ENCODE measurements around the gene HGS. TPM values are rescaled to one million over a fixed set of nuclear protein-coding genes. Genes with fewer than 3 reads are reported as not detected.

The HGS gene
- total RNA-seq, 1 experiment from 2014 or later, result 160 TPM

GRCh38 chr17:81652906-81653771, 30.7 kb upstream of the HGS start:
- Mint-ChIP-seq H3K36me3 (ENCODE audit: insufficient read depth, unreplicated experiment) (peaks cover 6% of the 10 kb centered on the region), H3K4me3 (ENCODE audit: unreplicated experiment) (no peak overlapping the region), H3K9me3 (ENCODE audit: unreplicated experiment) (no peaks in the 10 kb centered on the region), H3K4me1 (ENCODE audit: insufficient read depth, unreplicated experiment) (peaks cover 7% of the 10 kb centered on the region), H3K27me3 (ENCODE audit: insufficient read depth, unreplicated experiment) (no peaks in the 10 kb centered on the region), H3K27ac (ENCODE audit: low read depth, unreplicated experiment) (no peak overlapping the region)
- TF ChIP-seq, protein P1, sequence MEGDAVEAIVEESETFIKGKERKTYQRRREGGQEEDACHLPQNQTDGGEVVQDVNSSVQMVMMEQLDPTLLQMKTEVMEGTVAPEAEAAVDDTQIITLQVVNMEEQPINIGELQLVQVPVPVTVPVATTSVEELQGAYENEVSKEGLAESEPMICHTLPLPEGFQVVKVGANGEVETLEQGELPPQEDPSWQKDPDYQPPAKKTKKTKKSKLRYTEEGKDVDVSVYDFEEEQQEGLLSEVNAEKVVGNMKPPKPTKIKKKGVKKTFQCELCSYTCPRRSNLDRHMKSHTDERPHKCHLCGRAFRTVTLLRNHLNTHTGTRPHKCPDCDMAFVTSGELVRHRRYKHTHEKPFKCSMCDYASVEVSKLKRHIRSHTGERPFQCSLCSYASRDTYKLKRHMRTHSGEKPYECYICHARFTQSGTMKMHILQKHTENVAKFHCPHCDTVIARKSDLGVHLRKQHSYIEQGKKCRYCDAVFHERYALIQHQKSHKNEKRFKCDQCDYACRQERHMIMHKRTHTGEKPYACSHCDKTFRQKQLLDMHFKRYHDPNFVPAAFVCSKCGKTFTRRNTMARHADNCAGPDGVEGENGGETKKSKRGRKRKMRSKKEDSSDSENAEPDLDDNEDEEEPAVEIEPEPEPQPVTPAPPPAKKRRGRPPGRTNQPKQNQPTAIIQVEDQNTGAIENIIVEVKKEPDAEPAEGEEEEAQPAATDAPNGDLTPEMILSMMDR (IDR thresholded peaks at IDR 0.05; ENCODE audit: unreplicated experiment), result no peak
- DNase-seq (ENCODE audit: unreplicated experiment), result no peak
- ChIA-PET POLR2A (interaction anchor here (1.4 kb wide), 1 partner anchor 13 kb away, joined by 4 read pairs; the partner anchor contains the start of genes CCDC137 and OXLD1), CTCF (no interaction called here)
- intact Hi-C loops (cut with micrococcal nuclease), result no loop called here
- no TSS peak for BruUV-seq (replicated peaks)

DNA sequence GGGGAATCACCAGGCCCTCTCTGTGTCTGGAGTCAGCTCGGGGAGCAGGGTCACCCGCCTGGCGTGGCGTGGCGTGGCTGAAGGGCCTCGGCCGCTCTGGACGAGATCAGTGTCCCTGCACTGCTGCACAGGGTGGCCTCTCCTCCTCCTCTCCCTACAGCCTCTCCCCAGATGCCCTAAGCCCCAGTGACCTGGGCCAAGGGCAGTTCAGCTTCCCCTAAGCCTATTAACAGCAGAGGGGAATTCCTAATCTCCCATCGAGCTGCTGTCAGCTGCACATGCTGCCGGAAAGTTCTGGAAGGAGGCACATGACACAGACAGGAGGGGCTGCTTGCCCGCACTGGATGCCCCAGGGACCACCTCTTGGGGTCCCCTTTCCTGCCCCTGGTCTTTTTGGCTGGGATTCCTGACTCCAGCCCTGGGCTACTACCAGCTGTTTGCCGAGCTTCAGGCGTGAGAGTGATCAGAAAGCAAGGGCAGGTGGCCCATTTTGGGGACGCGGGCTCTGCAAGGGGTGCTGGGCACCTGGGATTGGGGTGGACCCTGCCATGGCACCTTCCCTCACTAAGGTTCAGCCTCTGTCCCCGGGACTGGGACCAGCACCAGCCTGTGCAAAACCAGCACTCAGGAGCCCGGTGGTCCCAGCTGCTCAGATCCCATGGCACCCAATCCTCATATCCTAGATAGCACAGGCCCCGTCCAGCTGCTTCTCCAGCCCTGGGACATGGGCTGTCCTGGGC, 28.3 kb upstream of the HGS start:
- DNase-seq (ENCODE audit: unreplicated experiment), result no peak
- intact Hi-C loops (cut with micrococcal nuclease), result no loop called here
- Mint-ChIP-seq H3K4me3 (ENCODE audit: unreplicated experiment) (no peak overlapping the region), H3K9me3 (ENCODE audit: unreplicated experiment) (no peaks in the 10 kb centered on the region), H3K27ac (ENCODE audit: low read depth, unreplicated experiment) (no peak overlapping the region), H3K36me3 (ENCODE audit: insufficient read depth, unreplicated experiment) (peaks cover 5% of the 10 kb centered on the region), H3K27me3 (ENCODE audit: insufficient read depth, unreplicated experiment) (no peaks in the 10 kb centered on the region), H3K4me1 (ENCODE audit: insufficient read depth, unreplicated experiment) (peaks cover 7% of the 10 kb centered on the region)
- no TSS peak for BruUV-seq (replicated peaks)
- CTCF ChIA-PET, result no interaction called here
- POLR2A ChIA-PET, result interaction anchor here (1.1 kb wide), 2 partner anchors 10 kb away, joined by 3 read pairs; no protein-coding TSS in a partner anchor
- TF ChIP-seq, protein P1 (IDR thresholded peaks at IDR 0.05; ENCODE audit: unreplicated experiment), result no peak

- H3K36me3 Mint-ChIP-seq (ENCODE audit: insufficient read depth, unreplicated experiment), result no peaks in the 10 kb centered on the region
- ChIA-PET CTCF (interaction anchor here (0.8 kb wide), 1 partner anchor 9 kb away, joined by 3 read pairs; no protein-coding TSS in a partner anchor), POLR2A (interaction anchor here (1.1 kb wide), 2 partner anchors 9 to 10 kb away, joined by 3 read pairs; no protein-coding TSS in a partner anchor)
- intact Hi-C loops (cut with micrococcal nuclease), result no loop called here
- TF ChIP-seq, protein P1 (IDR thresholded peaks at IDR 0.05; ENCODE audit: unreplicated experiment), result no peak
- no peak for DNase-seq (ENCODE audit: unreplicated experiment)
- no peak within 1 kb of the TSS for H3K27ac Mint-ChIP-seq (ENCODE audit: low read depth, unreplicated experiment)
- no TSS peak for BruUV-seq (replicated peaks)
- H3K4me3 Mint-ChIP-seq (ENCODE audit: unreplicated experiment), result no peak within 1 kb of the TSS
- H3K9me3 Mint-ChIP-seq (ENCODE audit: unreplicated experiment), result no peaks in the 10 kb centered on the region
- H3K4me1 Mint-ChIP-seq (ENCODE audit: insufficient read depth, unreplicated experiment), result peaks cover 7% of the 10 kb centered on the region
- H3K27me3 Mint-ChIP-seq (ENCODE audit: insufficient read depth, unreplicated experiment), result no peaks in the 10 kb centered on the region
Measured at GRCh38 chr17:81656118-81656743, 27.6 kb upstream of the HGS start, which contains the start of gene PDE6G. PDE6G (minus strand) TSS chr17:81656542; CDS start chr17:81653305, 3,237 bp downstream.

Measured in MCF 10A (cell line).